Globus pallidus (tissue), 1 donor: ENCODE results near the gene MYO9B.
"Not testable (repeated sequence)": the region's sequence is repeated elsewhere in the genome, so short reads cannot be mapped to it uniquely, and the experiment has no call there.

ENCODE experiments used
- DNase-seq: peaks from one replicate; pipeline ENCODE4 v3.0.0-alpha.2; 2015; ENCODE audit warnings: low spot score

MYO9B gene

DNA sequence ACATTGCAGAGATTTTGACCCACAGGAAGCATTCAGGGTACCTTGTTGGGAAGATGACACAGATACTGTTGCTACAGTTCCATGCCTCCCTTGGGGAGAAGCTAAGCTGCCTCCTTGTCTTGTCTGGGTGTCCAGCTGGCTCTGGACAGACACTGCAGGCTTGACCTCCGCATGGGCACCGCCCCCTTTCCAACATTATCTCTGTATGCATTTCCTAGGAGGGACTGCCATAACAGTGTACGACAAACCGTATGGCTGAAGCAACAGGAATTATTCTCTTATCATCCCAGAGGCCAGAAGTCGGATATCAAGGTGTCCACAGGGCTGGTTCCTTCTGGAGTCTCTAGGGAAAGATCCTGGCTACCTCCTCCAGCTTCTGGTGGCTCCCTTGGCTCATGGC lies 72.6 kb downstream of the MYO9B start:
- no peak for DNase-seq

DNA sequence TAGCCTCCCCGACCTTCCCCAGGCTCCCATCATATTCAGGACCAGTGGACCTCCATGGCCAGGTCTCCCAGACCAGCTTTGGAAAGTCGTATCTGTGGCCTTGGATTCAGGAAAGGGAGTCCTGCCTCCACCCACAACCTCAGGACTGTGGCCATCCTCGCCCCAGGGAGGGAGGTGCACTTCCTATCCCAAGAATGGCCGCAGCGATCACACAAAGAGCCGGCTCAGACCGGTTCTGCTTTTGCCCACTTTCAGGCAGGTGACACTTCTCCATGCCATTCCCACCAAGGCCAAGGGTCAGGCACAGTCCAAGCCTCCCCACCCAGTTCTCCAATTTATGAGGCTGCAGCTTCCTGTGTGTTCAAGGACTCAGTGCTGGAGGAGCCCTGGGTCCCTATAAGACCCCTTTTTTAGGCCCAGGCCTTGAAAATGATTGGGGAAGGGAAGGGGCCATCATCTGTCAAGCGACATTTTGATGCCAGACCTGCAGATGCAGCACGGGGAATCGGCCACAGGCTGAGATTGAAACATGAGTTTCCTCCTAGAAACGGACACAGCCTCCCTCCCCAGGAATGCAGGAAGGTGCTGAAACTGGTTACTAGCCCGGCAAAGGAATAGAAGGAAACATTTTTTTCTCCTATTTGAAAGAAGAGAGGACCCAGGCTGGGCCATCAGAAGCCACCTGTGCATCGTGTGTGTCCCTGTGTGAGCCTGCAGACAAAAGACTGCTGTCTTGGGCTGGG lies 74.0 kb downstream of the MYO9B start:
- DNase-seq, result no peak

DNA sequence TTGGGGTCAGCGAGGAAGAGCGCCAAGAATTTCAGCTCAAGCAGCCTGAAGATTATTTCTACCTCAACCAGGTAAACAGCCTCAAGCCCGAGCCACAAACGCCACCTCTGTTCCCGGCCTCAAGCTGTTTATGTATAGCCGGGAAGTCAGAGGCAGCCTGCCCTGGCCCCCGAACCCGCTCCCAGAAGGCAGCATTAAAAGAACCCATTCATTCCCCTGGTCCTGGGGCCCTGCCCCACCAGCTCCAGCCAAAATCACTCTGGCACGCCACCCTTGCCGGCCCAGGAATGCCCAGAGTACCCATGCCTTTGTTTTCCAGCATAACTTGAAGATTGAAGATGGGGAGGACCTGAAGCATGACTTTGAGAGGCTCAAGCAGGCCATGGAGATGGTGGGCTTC lies 78.4 kb downstream of the MYO9B start:
- DNase-seq, result no peak

DNA sequence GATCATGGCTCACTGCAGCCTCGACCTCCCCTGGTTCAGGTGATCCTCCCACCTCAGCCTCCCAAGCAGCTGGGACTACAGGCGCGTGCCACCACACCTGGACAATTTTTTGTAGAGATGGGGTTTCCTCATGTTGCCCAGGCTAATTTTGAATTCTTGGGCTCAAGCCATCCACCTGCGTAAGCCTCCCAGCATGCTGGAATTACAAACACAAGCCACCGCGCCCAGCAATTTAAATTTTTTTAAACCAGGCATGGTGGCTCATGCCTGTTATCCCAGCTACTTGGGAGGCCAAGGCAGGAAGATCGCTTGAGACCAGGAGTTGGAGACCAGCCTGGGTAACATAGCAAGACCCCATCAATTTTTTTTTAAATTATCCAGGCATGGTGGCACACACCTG lies 79.7 kb downstream of the MYO9B start:
- no peak for DNase-seq

DNA sequence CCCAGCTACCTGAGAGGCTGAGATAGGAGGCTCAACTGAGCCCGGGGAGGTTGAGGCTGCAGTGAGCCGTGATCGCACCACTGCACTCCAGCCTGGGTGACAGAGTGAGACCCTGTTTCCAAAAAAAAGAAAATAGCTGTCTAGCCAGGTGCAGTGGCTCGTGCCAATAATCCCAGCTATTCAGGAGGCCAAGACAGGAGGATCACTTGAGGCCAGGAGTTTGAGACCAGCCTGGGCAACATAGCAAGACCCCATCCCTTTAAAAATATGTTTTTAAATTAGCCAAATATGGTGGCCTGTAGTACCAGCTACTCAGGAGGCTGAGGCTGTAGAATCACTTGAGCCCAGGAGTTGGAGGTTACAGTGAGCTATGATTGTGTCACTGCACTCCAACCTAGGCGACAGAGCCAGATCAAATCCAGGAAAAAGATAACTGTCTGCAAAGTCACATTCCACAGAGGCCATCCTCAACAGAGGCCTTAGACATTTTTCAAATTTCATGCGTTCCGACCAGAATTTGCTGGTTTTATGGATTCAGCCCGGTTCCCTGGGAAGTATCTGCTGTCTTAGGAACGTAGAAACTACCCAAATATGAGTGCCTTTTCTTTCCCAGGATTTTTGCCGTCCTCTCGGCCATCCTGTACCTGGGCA lies 80.8 kb downstream of the MYO9B start:
- DNase-seq, result no peak

DNA sequence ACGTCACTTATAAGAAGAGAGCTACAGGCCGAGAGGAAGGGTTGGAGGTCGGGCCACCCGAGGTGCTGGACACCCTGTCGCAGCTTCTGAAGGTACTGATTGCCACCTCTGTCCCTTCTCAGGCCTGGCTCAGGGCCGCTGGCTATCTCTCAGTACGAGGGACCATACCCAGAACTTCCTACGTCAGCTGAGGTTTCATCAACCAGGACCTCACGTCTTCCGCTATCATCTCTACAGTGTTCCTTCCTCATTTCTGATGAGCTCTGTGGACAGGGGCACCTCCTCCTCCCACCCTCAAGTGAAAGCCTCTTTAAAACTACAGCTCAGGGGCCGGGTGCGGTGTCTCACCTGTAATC lies 81.3 kb downstream of the MYO9B start:
- peak; percentile 26 for DNase-seq

DNA sequence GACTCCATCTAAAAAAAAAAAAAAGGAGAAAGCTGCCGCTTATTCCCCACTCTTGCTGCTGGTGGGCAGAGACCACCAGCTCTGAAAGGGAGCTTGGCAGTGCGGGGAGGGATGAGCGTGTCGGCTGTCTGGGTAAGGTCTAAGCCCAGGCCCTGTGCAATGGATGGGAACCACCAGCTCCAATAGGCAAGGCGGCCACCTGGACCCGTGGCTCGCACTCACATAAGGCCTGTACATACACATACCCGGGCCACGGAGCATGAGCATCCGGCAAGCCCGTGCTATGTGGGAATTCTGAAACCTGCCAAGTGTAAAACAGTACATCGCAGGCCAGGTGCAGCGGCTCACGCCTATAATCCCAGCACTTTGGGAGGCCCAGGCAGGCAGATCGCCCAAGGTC lies 83.0 kb downstream of the MYO9B start:
- no peak for DNase-seq

DNA sequence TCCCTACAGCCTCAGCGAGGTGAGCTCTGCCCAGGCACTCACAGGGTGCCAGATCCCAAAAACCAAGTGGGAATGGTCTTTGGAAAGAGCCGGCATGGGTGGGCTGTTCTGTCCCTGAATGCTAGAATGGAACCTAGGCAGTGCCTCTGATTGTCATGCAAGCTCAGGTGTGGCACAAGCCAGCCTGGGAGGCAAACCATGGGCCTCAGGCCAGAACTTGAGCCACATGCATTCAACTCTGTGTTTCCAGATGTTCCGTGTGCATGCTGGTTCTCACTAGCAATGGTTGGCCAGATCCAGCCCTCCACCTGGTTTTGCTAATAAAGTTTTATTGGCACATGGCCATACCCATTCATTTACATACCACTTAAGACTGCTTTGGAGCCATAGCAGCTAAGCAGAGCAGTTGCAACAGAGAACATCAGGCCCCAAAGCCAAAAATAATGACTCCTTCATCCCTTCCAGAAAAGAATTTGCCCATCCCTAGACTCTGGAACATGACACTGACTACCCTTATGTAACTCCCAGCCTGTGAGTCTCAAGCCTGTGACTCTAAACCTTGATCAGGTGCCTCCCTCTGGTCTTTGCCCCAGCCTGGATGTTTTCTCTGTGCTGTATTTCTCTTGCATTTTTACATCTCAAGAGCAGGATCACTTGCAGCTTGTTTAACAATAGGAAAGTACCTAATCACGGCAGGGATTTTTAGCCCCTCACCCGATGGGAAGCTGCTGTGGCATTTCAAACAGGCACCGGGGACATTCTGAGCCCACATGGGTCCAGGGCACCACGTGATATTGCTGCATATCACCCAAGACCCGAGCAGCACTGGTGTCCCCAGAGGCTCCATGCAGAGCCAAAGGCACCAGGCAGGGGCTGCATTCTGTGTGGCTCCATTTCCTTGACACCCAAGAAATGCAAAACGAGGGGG lies 84.2 kb downstream of the MYO9B start:
- DNase-seq, result no peak

DNA sequence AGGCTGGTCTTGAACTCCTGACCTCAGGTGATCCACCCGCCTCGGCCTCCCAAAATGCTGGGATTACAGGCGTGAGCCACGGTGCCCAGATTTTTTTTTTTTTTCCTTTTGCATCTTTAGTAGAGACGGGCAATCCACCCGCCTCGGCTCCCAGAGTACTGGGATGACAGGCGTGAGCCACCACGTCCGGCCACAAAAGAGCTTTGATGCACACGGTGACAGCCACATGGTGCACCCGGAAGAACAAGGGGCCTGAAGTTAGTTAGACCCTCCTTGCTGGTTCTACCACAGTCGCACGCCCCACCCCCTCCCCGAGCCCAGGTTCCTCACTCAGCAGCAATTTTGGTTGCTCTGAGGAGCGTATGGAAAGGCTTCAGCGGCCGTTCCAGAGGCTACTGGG lies 85.3 kb downstream of the MYO9B start:
- no peak for DNase-seq

DNA sequence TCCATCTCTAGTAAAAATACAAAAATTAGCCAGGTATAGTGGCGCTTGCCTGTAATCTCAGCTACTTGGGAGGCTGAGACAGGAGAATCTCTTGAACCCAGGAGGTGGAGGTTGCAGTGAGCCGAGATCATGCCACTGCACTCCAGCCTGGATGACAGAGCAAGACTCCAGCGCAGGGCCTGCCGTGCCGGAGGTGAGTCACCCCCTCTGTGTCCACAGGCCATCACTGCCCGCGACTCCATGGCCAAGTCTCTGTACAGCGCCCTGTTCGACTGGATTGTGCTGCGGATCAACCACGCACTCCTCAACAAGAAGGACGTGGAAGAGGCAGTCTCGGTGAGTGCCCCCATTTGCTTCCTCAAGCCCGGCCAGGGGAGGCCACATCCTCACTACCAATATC lies 86.6 kb downstream of the MYO9B start:
- DNase-seq, result not testable (repeated sequence)

DNA sequence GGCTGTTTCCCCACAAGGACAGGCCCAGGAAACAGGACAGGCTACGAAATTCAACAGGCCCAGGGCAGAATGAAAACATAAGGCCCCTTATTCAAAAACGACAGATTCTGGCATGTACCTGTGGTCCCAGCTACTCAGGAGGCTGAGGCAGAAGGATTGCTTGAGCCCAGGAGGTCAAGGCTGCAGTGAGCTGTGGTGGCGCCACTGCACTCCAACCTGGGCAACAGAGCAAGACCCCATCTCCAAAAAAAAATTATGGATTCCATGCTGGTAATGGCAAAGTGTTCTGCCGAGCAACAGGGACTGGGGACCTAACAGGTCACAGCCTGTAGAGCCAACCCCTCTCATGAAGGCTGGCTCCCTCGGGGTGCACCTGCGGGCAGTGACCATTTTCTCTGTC lies 87.0 kb downstream of the MYO9B start:
- no peak for DNase-seq

DNA sequence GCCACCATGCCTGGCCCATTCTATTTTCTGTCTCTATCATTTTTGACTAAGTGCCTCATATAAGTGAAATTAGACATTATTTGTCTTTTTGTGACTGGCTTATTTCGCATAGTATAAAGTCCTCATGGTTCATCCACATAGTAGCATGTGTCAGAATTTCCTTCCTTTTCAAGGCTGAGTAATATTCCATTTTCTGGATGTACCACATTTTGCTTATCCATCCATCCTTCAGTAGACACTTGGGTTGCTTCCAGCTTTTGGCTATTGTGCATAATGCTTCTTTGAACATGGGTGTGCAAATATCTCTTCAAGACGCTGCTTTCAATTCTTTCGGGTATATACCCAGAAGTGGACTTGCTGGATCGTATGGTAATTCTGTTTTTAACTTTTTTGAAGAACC lies 88.1 kb downstream of the MYO9B start:
- no peak for DNase-seq

DNA sequence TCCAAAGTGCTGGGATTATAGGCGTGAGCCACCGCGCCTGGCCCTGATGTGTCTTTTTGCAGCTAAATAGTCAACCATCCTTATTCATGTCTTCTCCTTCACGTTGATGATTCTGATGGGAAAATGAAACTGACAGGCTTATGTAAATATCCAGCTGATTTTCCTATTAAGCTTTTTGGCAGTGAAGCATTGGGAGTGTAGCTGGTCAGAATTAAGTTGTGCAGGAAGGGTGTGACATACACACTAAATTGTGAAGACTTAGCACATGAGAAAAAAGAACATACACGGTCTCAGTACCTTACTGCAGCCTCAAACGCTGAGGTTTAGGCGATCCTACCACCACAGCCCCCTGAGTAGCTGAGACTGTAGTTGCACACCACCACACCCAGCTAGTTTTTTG lies 89.1 kb downstream of the MYO9B start:
- no peak for DNase-seq

DNA sequence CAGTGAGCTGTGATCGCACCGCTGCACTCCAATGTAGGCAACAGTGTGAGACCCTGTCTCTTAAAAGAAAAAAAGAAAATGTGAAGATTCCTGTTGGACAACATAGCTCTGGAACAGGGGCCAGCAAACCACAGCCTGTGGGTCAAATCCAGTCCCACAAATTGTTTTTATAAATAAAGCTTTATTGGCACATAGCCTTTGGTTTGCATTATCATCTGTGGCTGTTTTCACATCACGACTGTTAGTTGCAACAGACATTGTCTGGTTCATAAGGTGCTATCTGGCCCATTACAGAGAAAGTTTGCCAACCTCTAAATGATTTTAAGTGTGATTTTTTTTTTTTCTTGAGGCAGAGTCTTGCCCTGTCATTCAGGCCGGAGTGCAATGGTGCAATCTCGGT lies 90.1 kb downstream of the MYO9B start:
- DNase-seq, result no peak

DNA sequence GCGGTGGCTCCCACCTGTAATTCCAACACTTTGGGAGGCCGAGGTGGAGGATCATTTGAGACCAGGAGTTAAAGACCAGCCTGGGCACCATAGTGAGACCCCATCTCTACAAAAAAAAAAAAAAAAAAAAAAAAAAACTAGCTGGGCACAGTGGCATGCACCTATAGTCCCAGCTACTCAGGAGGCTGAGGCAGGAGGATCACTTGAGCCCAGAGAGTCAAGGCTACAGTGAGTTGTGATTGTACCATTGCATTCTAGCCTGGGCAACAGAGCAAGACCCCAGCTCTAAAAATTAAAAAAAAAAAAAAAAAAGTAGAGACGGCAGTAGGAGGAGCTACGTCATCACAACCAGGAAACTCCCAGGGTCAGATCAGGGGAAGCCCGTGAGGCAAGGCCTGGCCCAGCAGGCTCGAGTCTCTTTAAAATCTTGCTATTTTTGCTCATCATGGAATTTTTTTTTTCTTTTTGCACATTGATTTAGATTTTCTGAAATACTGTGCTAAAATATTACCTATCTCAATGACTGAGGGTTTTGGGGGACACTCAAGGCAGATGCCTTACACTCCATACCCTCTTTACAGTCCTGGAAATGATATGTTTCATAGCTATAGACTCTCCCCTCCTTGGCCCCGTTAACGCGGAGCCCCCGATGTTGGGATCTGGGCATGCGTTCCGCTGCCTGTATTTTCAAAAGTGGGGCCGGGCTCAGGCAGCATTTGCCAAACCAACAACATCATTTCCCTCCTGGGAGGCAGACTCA lies 95.1 kb downstream of the MYO9B start:
- no peak for DNase-seq

DNA sequence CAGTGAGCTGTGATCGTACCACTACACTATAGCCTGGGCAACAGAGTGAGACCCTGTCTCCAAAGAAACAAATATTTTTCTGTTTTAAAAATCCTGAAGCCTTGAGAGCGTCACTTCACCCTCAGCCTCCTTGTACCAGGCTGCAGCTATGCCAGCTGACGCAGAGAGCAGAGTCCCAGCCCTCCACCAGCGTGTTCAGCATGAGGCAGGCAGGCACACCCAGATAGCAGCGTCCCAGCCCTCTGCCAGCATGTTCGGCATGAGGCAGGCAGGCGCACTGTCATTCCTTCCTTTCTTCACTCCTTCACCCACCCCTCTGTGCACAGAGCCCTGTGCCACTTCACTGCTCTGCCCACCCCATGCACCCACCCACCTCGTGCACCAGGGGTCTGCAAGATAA lies 96.3 kb downstream of the MYO9B start:
- no peak for DNase-seq

DNA sequence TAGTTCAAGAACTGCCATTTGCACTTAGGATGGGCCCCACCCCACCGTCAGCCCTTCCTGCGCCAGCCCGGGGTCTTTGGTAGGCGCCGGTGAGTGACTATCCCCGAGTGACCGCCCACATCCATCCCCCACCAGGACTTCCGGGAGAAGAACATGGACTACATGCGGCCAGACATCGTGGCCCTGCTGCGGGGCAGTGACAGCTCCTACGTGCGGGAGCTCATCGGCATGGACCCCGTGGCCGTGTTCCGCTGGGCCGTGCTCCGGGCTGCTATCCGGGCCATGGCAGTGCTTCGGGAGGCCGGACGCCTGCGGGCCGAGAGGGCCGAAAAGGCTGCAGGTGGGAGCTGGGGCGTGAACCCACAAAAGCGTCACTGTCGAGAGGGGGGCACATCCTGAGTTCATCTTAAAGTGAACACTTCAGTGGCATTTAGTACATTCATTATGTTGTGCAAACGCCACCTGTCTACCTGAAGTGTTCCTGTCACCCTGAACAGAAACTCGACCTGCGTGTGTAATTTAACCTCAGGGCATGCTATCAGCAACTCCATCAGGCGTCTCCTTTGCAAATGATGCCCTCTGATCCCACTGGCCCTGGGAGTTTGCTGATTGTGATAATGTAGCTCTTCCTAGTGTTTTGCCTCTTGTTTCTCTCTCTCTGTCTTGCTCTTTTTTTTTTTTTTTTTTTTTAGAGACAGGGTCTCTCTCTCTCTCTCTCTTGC lies 97.2 kb downstream of the MYO9B start:
- DNase-seq, result no peak

DNA sequence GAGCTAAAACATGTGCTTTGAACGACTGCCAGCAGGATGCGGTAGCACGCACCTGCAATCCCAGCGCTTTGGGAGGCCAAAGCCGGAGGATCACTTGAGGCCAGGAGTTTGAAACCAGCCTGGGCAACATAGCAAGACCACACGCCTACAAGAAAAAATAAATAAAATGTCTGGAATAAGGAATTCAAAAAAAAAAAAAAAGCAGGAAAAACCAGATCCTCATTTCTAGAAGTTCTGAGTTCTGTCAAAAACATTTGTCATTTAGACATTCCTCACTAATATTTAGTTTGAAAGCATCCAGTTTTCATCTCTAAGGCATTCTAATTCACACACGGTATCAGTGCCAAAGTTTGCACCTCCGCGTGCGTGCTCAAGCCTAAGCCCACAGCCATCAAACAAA lies 102.7 kb downstream of the MYO9B start:
- no peak for DNase-seq

DNA sequence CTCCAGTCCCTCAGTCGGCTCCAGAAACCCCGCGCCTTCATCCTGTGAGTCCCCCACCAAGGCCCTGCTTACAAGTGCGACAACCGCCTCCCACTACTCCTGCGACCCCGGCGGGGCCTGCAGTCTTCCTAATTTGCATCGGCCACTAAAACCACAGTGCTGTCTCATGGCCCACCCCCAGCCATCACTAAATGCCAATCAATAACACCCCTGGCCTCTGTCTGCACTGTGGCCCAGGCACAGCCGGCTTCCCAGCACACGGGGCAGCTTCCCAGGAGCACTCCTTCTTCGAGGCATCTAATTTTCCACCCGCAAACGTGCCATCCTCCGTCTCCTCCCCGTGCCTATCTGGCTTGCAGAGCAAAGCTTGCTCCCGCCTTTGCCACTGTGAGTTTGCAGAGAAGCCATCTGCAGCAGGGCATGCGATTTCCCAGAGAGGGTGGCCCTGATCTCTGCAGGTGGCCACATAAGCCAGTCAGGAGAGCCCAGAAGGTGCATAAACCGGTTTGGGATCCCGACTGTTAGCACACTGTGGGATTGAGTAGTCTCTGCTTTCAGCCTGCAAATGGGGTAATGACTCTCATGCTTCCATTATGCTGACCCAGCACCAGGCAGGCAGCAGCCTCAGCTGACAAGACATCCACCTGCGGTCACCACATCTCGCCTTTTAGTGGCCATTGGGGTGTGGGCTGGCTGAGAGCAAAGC lies 105.6 kb downstream of the MYO9B start:
- no peak for DNase-seq

DNA sequence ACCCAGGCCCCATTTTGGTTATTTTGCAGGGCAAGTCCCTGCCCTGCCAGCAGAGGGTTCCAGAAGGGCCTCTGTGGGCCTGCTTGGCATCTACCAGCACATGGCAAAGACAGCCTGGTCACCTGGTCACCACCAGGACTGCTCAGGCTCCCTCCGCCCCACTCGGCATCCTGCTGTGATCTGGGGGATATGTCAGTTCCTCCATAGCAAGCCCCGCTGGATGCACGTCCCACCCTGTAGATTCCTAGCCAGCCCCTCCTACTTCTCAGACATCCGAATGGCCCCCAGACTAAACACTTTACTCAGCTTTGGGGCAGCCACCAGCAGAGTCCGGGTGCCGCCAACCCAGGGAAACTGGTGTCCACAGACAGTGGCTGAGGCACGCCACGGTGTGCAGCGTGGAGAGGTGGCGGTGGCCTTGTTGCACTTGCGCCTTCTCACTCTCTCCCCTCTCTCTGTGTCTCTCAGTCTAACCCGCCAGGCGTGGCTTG lies 107.7 kb downstream of the MYO9B start:
- no peak for DNase-seq

DNA sequence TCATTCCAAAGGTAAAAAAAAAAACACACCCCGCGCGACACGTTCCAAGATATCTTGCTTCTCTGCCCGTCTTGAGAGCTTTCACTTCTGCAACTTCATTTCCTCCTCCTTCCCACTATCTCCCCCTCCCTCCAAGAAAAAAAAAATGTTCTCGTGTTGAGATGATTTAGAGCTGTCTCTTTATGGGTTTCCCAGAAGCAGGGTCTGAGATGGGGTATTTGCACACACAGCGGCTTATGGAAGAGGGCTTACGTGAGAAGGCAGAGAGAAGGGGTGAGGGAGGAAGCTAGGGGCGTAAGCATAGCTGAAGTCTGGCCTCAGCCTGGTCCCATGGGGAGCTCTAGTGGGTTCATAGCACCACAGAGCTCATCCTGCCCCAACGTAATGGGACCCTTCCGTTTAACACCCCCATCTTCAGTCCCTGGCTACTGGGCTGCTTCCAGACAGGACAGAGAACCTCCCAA lies 108.3 kb downstream of the MYO9B start:
- DNase-seq, result peak; percentile 18
